Pancreas (tissue), 10 donors: ENCODE data around the gene PAFAH1B2. TPM values are rescaled to one million over a fixed set of nuclear protein-coding genes. Genes with fewer than 3 reads are reported as not detected.

Experiments used
- ATAC-seq, 4 donors: fragments of 200-7000 bp; cut with Tn5 transposase; one replicate each; pipeline versions ENCODE4 v1.8.0 to v1.9.1; 2020; ENCODE audit warnings: mild to moderate bottlenecking in 4 of 4, moderate library complexity in 4 of 4
- DNase-seq, 6 donors: peaks; one replicate each; pipeline ENCODE4 v3.0.0-alpha.2; 2020
- FAIRE-seq: peaks from 2 replicates; lab custom pipeline; 2012; peaks lifted over from hg19 to GRCh38; lab: Jason Lieb, UNC
- H3K27ac ChIP-seq, 4 donors: fragments of 200-600 bp; sonication (generic); 1 replicate in 3 of 4; 2 replicates in 1 of 4; pipeline versions ENCODE4 v1.5.0 to v1.8.0; 2020
- H3K27me3 ChIP-seq, 4 donors: fragments of 200-600 bp; one replicate each; pipeline ENCODE4 v1.8.0; 2021
- H3K36me3 ChIP-seq, 3 donors: fragments of 200-600 bp; sonication (generic) in 1 of 3; one replicate each; pipeline versions ENCODE4 v1.5.0 to v1.8.0; 2020 to 2021
- H3K4me1 ChIP-seq, 3 donors: fragments of 200-600 bp; one replicate each; pipeline ENCODE4 v1.8.0; 2021
- H3K4me3 ChIP-seq, 4 donors: fragments of 200-600 bp; sonication (generic) in 2 of 4; one replicate each; pipeline versions ENCODE4 v1.5.0 to v1.8.0; 2020 to 2021
- H3K9me3 ChIP-seq, 4 donors: fragments of 200-600 bp; one replicate each; pipeline ENCODE4 v1.8.0; 2021
- WGBS, 2 donors: extraction: QIAGEN DNeasy Blood & Tissue Kit; methylation state at CpG; one replicate each; pipeline ENCODE4 v1.1.7; 2013; 5-methylcytosine and 5-hydroxymethylcytosine counted together
- intact Hi-C, 3 donors: fragments of 100-400 bp; cut with DNase I; formaldehyde crosslinking; loops; one replicate each; pipeline versions ENCODE4 v1.11.1 to v1.14.2; 2022
- polyA plus RNA-seq, 2 donors: library from polyadenylated mRNA; stranded (reverse); fragments of 200-250 nt; gene quantifications; one replicate each; pipeline ENCODE4 v1.2.3, GENCODE V29; 2013
- total RNA-seq, 6 donors: library from RNA; stranded (reverse); fragmentation: NEBNext Ultra II Directional in 4 of 6; extraction: Animal tissue kit (Norgen Biotek cat#: 25700) in 4 of 6; gene quantifications; one replicate each; pipeline versions ENCODE4 v1.2.1 to v1.2.4, GENCODE V29; 2021 to 2023
- TF ChIP-seq, protein P1 (sequence below), 4 donors: fragments of 200-600 bp; sonication (generic) in 3 of 4; IDR thresholded peaks; one replicate each; pipeline versions ENCODE4 v1.5.0 to v1.8.0; 2021; ENCODE audit warnings: antibody characterized with exemption in 4 of 4
- donor health status: healthy with polysubstance abuse.
- donor health status: DM: no; HTN: no; CAD: no; lungs with moderate emphysema.
- donor health status: DM: no; HTN: no; CAD: no.
- donor health status: control.
- donor health status: control.
- donor health status: Bipolar disorder and iron deficiency.
- donor health status: DM: yes; HTN: yes; CAD: no.
- donor health status: DM: no; HTN: no; CAD: no.
- donor health status: DM: no; HTN: no; CAD: no.
- donor health status: DM: yes; HTN: yes; CAD: no.

The PAFAH1B2 gene
- total and polyA plus RNA-seq, 8 donors: 14.8 to 47.7 (median 24.3) TPM

DNA sequence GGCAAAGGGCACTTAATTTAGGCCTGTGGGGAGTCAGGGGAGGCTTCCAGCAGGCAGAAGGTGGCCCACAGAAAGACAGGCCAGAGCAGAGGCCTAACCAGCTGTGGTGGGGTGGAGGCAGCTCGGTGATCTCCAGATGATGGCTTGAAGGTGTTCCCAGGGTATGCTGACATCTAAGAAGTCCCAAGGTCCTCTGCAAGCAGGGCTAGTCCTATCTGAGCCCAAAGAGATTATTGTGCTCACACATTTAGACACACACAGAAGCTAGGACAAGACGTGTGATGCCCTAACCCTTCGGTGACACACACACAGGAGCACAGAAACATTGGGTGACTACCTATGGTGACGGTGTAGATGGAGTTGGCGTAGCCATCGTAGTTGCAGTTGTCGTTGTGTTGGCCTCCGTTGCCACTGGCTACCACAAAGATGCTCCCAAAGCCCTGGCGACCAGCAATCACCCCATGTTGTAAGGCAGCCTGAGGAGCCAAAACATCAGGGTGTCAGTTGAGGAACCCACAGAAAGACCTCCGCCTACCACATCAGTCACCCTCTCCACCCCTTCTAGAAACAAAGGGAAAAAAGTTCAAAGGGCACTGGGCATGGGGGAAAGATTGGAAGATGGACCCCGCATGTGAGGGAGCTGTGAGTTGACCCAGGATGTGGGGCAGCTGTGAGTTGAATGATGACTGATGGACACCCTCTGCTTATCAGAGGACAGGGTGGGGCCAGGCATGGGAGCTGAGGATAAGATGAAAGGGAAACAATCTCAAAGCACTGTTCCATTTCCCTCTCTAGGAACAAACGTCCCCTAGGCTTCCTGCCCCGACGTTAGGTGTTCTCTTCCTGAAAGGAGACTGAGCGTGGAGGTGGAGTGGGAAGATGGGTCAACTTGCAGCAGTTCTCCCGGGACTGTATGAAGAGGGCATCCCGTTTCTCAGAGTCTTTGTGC is 79.9 kb downstream of the PAFAH1B2 start:
- 80 to 87% methylated on average over 17 of the region's 17 CpGs for WGBS, 2 donors
- FAIRE-seq (no peak), ATAC-seq (no peak), DNase-seq (peak in 1 of 6 donors; percentile 7)
- Histone ChIP-seq H3K9me3 (no peaks in the 10 kb centered on the region), H3K27ac (no peak overlapping the region), H3K4me3 (no peak overlapping the region), H3K27me3 (no peaks in the 10 kb centered on the region), H3K36me3 (peaks cover 1 to 19% (median 5%) of the 10 kb centered on the region in 3 donors), H3K4me1 (peaks cover 19 to 25% (median 24%) of the 10 kb centered on the region in 3 donors)
- intact Hi-C loops: loop anchor here in 2 of 3 donors (5.0 to 10.0 kb wide), 4 partner anchors 37 to 359 kb away; no protein-coding TSS in a partner anchor
- TF ChIP-seq, protein P1, sequence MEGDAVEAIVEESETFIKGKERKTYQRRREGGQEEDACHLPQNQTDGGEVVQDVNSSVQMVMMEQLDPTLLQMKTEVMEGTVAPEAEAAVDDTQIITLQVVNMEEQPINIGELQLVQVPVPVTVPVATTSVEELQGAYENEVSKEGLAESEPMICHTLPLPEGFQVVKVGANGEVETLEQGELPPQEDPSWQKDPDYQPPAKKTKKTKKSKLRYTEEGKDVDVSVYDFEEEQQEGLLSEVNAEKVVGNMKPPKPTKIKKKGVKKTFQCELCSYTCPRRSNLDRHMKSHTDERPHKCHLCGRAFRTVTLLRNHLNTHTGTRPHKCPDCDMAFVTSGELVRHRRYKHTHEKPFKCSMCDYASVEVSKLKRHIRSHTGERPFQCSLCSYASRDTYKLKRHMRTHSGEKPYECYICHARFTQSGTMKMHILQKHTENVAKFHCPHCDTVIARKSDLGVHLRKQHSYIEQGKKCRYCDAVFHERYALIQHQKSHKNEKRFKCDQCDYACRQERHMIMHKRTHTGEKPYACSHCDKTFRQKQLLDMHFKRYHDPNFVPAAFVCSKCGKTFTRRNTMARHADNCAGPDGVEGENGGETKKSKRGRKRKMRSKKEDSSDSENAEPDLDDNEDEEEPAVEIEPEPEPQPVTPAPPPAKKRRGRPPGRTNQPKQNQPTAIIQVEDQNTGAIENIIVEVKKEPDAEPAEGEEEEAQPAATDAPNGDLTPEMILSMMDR (IDR thresholded peaks at IDR 0.05): no peak

DNA sequence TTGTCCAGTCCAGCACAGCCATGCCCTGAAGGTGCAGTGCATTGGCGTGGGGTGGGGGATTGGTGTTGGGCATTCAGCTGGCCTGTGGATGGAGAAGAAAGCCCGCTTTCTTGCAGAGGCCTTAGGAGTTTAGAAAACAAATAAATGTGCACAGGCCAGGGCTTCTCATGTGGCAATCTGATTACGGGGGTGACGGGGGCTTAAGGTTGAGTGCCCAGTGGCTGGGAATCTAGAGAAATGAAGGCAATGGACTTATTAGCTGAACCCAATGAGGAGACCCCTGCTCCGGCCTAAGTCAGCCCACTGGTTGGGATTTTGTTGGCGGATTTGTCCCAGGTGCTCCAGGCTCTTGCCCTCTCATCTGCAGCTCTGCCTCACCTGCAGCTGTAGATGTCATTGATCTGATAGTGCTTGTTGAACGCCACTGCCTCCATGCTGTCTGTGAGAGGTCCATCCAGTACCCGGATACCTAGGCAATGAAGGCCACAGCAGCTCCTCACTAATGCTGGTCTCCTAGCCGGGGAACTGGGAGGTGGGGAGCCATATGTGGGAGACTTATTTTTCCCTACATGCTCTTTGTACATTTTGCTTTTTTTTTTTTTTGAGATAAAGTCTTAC is 81.6 kb downstream of the PAFAH1B2 start:
- H3K27ac ChIP-seq: no peak overlapping the region
- ATAC-seq: no peak
- H3K4me1 ChIP-seq: peaks cover 3 to 20% (median 15%) of the 10 kb centered on the region in 3 donors
- intact Hi-C loops: loop anchor here in 1 of 3 donors (10.0 kb wide), 2 partner anchors 121 to 361 kb away; no protein-coding TSS in a partner anchor
- peaks cover 5 to 20% (median 12%) of the 10 kb centered on the region in 3 donors for H3K36me3 ChIP-seq
- 90 to 93% methylated on average over 9 of the region's 9 CpGs for WGBS, 2 donors
- TF ChIP-seq, protein P1 (IDR thresholded peaks at IDR 0.05): no peak
- no peaks in the 10 kb centered on the region for H3K9me3 ChIP-seq
- H3K27me3 ChIP-seq: no peaks in the 10 kb centered on the region
- FAIRE-seq: no peak
- DNase-seq: peak in 1 of 6 donors; percentile 10
- H3K4me3 ChIP-seq: no peak overlapping the region

Other genes with a start within 250 kb of the PAFAH1B2 start
- 10 to 100 TPM; 22.5 to 27.3 (median 25.2) TPM for gene SIK3, start 45.9 kb upstream of the PAFAH1B2 start, total RNA-seq
- gene SIK3, start 45.9 kb upstream of the PAFAH1B2 start, polyA plus RNA-seq: 10 to 100 TPM; 11.1 to 16.2 TPM
- gene SIDT2, start 34.5 kb downstream of the PAFAH1B2 start, total RNA-seq: 100 to 1,000 TPM in 2 of 6 donors, 10 to 100 TPM in 4; 61.9 to 153 (median 82.5) TPM
- 10 to 100 TPM; 47.4 to 97.5 TPM for gene SIDT2, start 34.5 kb downstream of the PAFAH1B2 start, polyA plus RNA-seq
- 100 to 1,000 TPM in 1 of 6 donors, 10 to 100 TPM in 5; 24.1 to 100 (median 59.6) TPM for gene TAGLN, start 55.1 kb downstream of the PAFAH1B2 start, total RNA-seq
- 100 to 1,000 TPM; 363 to 430 TPM for gene TAGLN, start 55.1 kb downstream of the PAFAH1B2 start, polyA plus RNA-seq
- 10 to 100 TPM; 20.3 to 36.5 (median 27.3) TPM for gene PCSK7, start 87.8 kb downstream of the PAFAH1B2 start, total RNA-seq
- 10 to 100 TPM; 27.2 to 44.2 TPM for gene PCSK7, start 87.8 kb downstream of the PAFAH1B2 start, polyA plus RNA-seq
- 10 to 100 TPM; 14.0 to 23.8 (median 20.8) TPM for gene RNF214, start 88.4 kb downstream of the PAFAH1B2 start, total RNA-seq
- gene RNF214, start 88.4 kb downstream of the PAFAH1B2 start, polyA plus RNA-seq: 10 to 100 TPM; 15.7 to 17.8 TPM
- 1 to 10 TPM; 2.8 to 5.0 (median 4.0) TPM for gene BACE1-AS, start 147.1 kb downstream of the PAFAH1B2 start, total RNA-seq
- 1 to 10 TPM; 7.6 to 9.1 TPM for gene BACE1-AS, start 147.1 kb downstream of the PAFAH1B2 start, polyA plus RNA-seq
- gene BACE1, start 172.0 kb downstream of the PAFAH1B2 start, total RNA-seq: 100 to 1,000 TPM in 5 of 6 donors, 10 to 100 TPM in 1; 72.5 to 207 (median 123) TPM
- 10 to 100 TPM; 27.8 to 53.8 TPM for gene BACE1, start 172.0 kb downstream of the PAFAH1B2 start, polyA plus RNA-seq
- 10 to 100 TPM; 12.9 to 27.4 (median 23.7) TPM for gene CEP164, start 183.6 kb downstream of the PAFAH1B2 start, total RNA-seq
- 10 to 100 TPM; 42.1 to 56.3 TPM for gene CEP164, start 183.6 kb downstream of the PAFAH1B2 start, polyA plus RNA-seq